ENCODE measurements around the gene CCDC66.

DNA sequence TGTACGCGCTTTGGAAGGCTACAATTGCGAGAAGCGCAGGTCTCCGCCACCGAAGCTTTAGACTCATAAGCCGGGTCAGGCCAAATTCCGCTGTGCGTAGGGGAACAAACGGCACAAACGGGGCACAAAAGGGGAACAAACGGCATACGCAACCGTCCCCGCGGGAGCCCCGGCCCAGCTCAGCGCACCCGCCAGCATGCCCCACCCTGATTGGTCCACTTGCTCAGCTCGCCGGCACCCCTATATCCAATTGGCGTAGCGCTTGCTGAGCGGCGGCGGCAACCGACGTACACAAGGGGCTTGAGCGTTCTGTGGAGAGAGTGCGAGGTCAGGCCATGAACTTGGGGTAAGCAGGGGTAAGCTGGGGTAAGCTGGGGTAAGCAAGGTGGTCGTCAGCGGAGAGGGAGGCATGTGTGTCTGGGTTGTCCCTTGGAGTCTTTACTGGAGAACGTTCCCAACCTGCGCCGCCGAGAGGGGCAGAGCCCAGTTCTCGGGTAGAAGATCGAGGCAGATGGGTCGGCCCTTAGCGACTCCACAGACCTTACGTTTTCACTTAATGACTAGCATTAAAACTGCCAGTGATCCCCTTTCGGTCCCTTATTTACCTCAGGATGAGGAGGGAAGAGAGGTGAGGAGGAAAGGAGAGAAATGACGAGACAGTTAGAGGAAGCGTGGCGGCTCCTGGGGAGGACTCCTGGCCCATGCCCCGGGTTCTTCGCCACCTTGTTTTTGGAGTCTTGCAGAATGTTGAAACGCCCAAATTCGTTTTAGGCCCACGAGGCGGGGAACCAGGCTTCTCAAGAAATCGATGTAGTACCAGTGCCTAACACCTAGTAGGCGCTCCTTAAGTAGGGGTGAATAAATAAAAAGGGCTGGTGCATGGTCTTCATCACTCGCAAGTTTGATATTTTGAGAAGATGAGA, at the start of gene CCDC66:
- TF ChIP-seq KDM5A (IDR thresholded peaks at IDR 0.05; ENCODE audit: low read length): no peak
- peak; percentile 84 for TF ChIP-seq PHF8 (conservative IDR thresholded peaks at IDR 0.05; ENCODE audit: low read depth, low read length)
- TF ChIP-seq SP1 (IDR thresholded peaks at IDR 0.05; ENCODE audit: low read depth, low read length): peak; percentile 92
- TF ChIP-seq EZH2 (IDR thresholded peaks at IDR 0.05; ENCODE audit: low read depth, low read length, severe bottlenecking): no peak
- no peak for TF ChIP-seq RFX5 (IDR thresholded peaks at IDR 0.05; ENCODE audit: borderline replicate concordance, low read depth, low read length)
- peak; percentile 94 for TF ChIP-seq POLR2AphosphoS5 (IDR thresholded peaks at IDR 0.05; ENCODE audit: low read depth, low read length)
- TF ChIP-seq EP300 (IDR thresholded peaks at IDR 0.05; ENCODE audit: borderline replicate concordance in 1 of 2, low read depth in 2 of 2, low read length in 2 of 2): no peak
- TF ChIP-seq POLR2A (IDR thresholded peaks at IDR 0.05; ENCODE audit: control extremely low read depth in 1 of 2, low read depth in 2 of 2, low read length in 2 of 2): peak; percentile 96 to 98
- TF ChIP-seq CBX5 (IDR thresholded peaks at IDR 0.05; ENCODE audit: low read depth, low read length): no peak
- TF ChIP-seq RAD21 (IDR thresholded peaks at IDR 0.05 in 1 of 2, conservative IDR thresholded peaks at IDR 0.05 in 1 of 2; ENCODE audit: low read depth in 2 of 2, low read length in 2 of 2): 0 out of 4 replicates have a peak, but pooled peaks of 1 of the 2 experiments have one; percentile 18
- TF ChIP-seq BACH1 (IDR thresholded peaks at IDR 0.05; ENCODE audit: low read length): no peak
